GM21529 (cell line): ENCODE data around the gene RALGAPA2.
A peak's percentile ranks its signal among the peaks of the same experiment; 100 is the strongest.

Experiments used
- ATAC-seq: cut with Tn5 transposase; IDR thresholded peaks from one replicate; pipeline ENCODE4 v1.9.1; 2021; ENCODE audit not compliant: unreplicated experiment

RALGAPA2 gene

DNA sequence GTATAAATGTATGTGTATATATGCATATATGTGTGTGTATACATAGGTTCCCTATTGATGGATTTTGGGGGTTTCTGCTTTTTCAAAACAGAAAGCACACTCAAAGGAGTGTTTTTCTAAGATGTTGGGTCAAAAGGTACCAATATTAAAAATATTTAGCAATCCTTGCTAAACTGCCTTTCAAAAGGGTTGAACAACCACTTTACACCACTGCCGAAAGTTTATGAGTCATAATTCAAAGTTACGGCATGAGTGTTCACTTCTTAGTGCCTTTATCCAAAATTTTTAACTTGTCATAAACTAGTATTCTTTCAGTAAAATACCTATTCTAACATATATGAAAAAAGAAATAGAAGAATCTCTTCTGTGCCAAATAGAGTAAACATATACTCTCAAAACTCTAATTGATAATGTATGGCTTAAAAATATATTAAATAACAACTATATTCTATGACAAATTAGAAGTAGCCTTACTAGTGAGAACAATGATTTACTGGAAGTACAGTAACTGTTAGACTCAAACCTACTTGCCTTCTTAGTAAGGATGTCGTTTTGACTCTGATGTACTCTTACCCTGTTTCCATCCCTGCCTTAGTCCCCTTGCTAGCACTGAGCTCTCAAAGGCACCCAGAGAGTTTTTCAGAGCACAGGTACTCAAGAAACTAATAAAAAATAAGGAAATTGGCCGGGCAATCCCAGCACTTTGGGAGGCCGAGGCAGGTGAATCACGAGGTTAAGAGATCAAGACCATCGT lies 208.5 kb downstream of the RALGAPA2 start:
- ATAC-seq, result no peak

DNA sequence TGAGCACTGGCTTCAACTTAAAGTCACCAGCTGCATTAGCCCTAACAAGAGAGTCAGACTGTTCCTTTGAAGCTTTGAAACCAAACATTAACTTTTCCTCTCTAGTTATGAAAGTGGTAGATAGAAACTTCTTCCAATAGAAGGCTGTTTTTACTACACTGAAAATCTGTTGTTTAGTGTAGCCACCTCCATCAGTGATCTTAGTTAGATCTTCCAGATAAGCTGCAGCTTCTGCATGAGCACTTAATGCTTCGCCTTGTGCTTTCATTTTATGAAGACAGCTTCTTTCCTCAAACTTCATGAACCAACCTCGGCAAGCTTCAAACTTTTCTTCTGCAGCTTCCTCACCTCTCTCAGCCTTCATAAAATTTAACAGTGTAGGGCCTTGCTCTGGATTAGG lies 211.3 kb downstream of the RALGAPA2 start:
- no peak for ATAC-seq

DNA sequence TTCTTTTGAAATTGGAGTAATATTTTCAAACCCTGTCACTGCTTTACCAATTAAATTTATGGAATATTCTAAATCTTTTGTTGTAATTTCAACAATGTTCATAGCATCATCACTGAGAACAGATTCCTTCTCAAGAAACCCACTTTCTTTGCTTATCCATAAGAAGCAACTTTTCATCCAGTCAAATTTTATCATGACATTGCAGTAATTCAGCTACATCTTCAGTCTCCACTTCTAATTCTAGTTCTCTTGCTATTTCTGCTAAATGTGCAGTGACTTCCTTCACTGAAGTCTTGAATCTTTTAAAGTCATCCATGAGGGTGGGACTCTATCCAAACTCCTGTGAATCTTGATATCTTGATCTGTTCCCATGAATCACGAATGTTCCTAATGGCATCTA lies 212.1 kb downstream of the RALGAPA2 start:
- no peak for ATAC-seq

DNA sequence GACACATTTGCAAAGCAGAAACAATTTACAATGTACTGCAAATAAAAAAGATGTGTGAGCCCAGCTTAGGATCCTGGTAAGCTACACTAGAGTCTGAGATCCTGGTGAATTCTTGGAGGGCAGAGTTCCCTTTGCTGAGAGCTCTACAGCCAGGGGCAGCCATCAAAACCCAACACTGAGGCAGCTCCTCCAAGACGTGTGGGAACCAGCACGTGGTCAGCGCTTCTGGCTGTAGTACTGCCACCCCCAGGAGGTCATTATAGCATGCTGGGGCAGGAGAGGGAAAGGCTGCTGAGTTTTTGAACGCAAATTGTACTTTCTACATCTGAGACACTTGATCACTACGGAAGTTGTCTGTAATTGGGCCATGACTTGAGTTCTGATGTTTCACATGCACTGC lies 213.0 kb downstream of the RALGAPA2 start:
- ATAC-seq, result no peak

DNA sequence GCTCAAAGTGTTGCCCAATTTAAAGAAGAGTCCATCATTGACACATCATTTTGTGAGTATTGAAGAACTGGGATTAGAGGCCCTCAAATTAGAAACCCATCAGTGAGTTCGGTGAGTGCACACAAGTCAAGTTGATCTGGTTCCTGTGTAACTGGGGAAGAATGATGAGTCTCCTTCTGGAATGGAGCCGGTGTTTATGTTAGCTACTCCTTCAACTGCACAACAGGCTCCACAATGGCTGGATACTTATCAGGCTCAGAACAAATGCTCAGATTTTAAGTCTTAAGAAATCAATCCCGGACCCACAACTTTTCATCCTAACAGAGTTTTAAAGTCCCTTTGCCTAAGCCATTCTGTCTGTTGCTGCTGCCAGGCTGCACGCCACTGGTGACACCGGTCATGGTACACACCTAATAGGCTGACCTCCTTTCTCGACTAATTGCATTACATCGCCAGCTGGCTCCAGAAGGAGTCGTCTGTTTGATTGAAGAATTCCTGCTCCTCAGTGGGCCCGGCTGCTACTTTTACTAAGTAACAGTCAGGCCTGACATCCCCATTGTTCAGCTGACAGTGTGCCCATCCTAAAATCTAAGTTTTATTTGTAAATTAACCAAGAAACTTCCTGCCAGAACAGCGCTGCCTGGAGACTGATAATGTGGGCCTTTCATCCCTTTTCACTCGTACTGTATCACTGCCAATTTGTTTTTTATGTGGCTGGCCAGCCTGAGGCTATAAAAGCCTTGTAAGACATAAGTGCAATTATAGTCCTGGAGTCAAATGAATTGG lies 214.2 kb downstream of the RALGAPA2 start:
- ATAC-seq, result no peak

DNA sequence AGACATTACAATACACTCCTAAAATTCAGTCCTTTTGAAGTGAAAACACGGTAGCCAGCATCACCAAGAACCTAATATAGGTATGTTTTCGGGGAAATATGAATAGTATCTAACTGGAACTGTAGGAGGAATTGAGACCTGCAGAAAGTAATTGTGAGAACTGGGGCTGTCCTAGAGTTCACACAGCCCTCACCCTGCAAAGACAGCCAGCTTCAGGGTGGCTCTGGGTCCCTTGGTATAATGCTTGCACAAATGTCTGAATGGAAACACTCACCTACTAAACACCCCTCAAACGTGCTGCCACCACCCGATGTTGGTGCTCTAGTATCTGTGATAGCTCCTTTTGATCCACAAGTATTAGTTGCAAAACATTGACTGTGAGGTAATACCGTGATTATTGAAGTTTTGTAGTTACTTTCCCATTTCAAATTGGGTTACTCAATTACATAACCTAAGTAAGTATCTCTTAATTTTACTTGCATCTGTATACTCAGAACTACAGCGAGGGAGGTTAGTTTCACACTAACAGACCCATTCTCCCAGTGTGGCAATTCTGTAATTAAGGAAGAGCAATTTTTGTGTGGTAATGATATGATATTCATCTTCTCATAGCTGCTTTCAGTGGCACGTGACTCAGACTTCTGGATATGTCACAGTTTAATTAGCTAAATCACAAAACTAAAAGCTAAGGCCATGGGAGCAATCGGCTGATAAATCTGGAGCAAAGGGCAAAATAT lies 215.0 kb downstream of the RALGAPA2 start:
- peak; percentile 80 for ATAC-seq

DNA sequence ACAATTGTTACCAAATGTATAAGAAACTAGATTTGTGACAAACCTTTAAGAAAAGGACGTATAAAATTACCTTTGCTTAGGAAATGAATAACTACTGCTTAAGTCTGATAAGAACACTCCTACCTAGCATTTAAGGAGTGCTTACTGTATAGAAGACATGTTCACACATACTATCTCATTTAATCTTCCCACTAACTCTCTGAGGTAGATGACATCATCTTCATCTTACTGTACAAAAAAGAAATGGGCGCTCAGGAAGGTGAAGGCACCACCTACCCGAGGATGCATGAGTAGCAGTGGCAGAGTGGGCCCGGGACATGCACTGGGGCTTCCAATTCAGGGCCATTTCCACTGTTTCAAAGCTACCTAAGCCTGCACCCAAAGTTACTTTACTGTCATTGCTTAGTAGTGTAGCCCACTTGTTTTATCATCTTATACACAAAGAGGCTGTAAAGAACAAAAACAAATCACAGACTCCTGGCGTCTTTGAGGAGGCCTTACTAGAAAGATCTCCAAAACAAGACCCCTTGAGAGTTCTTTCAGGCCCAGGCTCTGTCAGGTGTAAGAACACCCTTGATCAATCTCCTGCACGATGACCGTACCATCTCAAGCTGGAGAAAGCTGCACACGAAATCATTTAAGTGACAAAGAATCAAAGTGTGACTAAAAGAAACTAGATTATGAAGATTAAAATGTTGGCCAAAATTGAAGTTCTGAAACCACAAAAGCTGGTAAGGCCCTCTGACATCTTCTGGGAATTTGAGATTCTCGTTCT lies 216.5 kb downstream of the RALGAPA2 start:
- no peak for ATAC-seq

DNA sequence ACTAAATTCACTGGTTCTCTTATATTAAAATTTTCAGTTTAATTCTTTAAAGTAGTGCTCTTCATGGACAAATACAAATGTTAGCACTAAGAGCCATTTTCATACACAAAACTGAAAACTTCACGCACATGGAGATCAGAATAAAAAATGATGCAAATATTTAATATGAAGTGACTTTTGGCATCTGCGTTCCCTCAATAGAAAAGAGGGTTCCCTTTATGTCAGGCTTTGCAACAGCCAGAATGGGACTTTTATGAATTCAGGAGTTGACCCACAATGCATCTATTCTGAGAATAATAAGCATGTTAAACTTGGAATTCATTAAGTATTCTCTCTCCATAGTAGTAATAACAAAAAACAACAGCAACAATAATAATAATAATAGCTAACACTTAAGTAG lies 218.7 kb downstream of the RALGAPA2 start:
- no peak for ATAC-seq

DNA sequence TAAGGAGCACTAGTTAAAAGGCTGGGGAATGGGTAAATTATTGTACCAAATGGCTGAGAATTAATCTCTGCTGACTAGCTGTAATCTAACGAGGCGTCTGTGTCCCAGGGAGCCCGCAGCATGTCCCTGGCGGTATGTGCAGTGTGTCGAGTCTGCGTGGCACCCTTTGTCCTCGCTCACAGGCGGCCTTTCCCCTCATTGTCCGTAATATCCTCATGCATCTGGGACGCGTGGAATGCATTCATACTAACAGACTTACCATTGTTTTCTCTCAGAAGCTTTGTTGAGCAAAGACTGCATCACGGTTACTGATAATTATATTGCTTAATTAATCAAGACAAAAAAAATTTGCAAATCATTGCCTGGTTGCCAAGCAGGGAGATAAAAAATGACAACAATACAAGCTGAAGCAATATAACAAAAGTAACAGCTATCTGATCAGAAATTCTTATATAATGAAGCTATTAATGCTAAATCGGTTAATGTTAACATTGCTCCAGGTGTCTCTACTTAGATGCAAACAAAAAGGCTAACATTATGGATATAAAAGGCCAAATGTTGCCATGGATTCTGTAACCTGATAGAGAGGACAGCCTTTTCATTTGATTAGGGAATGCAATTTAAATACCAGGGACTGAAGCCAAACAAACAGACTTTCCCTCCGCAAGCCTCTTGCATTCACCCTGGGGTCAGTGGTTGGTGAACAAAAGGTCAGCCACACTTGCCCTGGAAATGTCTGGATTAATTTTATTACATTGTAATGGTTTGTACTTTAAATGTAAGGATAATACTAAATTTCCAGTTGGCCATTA lies 219.7 kb downstream of the RALGAPA2 start:
- no peak for ATAC-seq

DNA sequence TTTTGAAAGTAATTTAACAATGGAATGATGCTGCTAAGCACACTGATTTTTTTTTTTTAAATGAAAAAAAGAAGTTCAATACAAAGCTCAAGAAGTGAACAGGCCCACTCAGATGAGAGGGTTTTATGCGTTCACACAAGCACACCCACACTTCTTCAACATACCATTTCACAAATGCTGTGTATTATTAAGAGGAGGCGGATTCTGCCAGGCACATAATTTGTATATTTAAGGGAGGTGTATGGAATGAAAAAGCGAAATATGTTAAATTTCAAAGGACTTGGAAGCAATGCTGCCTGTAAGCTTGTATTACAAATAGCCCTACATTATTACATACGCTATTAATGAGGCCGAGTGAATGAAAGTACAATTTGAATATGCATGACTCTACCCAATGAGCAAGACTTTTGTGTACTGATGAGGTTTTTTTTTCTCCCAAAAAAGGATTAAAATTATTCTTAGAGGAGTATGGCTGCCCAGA lies 220.6 kb downstream of the RALGAPA2 start:
- no peak for ATAC-seq

DNA sequence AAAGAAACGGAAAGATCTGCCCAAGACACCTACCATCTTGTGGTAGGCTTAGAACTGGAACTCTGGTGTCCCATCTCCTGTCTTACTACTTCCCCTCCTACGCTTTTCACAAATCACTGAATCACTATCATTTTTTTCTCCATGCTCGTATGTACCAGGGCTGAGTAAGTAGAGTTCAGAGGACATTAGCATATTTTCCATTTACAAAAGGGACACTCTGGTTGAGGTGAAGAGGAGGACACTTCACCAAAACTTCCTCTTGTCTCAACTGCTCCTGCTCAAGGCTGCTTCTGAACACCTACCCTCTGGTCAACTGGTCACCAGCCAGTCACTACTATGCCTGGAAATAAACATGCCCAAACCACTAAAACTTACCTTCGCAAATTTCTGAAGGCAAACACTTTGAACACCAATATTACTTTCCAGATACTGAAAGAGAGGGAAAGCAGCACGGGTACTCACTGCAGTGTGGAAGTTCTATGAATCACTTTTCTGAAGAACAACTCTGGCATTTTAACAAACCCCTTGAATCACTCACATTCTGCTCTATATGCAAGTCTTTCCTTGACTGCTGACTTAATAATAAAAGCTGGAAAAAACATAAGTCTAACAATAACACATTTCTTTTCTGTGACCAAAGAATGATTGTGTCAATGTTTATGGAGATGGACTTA lies 221.2 kb downstream of the RALGAPA2 start:
- no peak for ATAC-seq

DNA sequence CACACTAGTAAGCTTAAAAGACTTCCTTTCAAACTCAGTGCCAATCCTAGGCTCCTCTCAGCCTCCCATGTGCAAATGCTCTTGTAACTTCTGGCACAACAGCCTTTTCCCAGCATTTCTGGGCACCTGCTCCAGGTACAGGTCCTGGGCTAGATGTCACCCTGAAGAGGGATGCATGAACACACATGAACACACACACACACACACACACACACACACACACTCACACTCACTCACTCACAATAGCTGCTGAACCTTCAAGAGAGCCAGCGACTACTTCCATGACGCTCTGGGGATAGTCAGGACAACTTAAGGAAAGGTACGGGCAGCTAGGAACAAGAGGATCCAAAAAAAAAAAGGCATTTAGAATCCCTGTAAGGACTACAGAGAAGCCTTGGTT lies 221.8 kb downstream of the RALGAPA2 start:
- ATAC-seq, result no peak

DNA sequence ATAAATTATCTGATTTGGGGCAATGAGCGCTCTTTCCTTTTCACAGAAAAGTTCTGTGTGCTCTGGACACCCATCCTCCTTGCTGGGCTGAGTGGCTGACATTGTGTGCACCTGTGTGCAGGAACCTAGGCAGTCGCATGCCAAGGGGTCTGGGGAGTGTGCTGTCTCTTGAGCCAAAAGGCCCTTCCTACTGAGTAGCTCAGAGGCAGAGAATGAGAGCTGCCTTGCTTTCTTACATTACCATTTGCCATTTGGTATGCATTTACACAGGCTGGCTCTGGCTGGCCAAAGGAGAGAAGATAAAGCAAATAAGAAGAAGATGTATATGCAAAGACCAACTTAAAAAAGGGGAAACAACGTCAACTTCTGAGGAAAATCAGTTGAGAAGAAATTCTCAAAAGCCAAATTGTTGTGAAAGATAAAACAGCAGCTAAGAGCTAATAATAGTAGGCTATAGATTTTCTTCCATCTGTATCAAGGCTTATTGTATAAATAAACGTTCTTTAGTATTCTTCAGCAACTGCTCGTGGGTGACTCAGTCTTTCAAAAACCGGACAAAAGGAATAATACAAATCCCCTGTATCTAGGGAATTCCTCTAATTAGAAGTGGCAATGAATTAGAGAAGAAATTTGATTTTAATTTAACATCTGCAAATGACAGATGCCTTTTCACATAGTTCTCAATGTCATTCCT lies 222.6 kb downstream of the RALGAPA2 start:
- ATAC-seq, result peak; percentile 39

DNA sequence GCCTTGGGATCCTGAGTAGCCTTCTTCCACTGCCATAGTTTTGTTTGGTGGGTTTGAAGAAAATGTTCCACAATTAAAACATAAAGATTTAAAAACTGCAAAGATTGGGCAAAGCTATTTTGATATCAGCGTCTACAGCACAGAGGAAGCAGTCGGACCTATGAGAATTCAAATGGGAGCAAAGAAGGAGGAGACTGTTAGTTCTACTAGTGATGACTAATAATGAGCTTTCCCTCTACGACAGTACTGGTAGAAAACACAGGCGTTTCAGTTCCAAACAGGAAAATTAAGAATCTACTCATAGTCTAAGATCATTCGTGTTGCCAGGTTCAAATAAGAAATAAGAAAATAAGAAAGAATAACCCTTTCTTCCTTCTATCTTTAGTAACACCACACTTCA lies 223.4 kb downstream of the RALGAPA2 start:
- ATAC-seq, result peak; percentile 88

DNA sequence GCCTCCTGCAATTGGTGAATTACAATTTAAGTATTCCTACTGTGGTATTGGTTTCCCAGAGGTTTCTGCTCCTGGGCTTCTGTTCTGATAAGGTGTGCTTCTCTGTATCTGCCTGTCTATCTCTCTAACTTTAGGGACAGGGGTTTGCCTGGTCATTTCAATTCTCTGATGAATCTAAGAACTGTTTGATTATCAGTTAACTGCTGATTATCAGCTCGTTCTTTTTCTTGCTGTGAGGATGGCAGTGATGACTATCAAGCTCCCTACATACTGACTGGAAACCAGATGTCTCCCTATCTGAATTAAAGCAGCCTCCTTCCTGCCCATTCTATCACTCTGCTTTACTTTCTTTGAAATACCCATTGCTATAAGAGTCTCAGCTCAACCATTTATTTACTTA lies 224.1 kb downstream of the RALGAPA2 start:
- ATAC-seq, result no peak

DNA sequence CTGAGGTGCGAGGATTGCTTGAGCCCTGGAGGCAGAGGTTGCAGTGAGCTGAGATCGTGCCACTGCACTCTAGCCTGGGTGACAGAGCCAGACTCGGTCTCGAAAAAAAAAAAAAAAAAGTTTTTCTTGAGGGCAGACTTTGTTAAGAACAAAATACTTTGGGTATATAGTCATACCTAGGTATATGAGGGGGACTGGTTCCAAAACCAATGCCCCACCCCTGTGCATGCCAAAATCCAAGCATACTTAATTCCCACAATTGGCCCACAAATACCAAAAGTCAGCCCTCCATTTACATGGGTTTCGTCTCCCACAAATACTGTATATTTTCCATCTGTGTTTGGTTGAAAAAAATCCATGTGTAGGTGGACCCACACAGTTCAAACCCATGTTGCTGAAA lies 224.6 kb downstream of the RALGAPA2 start:
- no peak for ATAC-seq

DNA sequence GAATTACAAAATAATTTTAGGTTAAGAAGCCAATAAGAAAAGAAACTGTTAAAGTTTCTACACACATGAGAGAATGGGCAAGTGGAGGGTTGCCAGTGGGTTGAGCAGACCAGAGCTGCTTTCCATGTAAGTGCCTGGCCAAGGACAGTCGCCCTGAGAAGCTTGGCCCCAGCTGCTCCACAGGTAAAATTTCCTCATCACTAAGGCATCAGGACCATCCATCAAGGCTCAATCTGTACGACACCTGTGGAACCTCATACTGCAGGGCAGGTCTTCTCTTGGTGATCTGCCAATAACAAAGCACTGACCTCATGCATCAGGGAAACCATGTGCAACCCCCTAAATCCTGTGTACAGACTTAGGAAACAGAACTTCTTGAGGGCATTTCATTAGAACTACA lies 229.1 kb downstream of the RALGAPA2 start:
- no peak for ATAC-seq

DNA sequence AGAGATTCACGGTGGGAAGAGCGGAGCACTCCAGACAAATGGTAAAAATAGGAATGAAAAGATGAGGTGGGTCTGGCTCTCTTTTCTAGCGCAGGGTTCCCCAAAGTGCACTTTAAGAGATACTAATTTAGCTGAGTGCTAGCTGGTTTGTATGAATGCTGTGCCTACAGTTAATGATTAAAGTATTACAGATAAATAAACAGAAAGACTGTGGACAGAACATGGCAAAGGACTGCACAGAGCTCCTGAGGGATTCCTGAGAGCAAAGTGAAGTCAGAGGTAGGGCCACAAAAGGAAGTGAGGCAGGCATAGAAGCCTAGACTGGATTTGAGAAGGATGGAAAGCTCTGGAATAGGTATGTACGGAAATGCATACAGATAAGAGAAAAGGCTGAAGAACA lies 230.0 kb downstream of the RALGAPA2 start:
- ATAC-seq, result no peak

DNA sequence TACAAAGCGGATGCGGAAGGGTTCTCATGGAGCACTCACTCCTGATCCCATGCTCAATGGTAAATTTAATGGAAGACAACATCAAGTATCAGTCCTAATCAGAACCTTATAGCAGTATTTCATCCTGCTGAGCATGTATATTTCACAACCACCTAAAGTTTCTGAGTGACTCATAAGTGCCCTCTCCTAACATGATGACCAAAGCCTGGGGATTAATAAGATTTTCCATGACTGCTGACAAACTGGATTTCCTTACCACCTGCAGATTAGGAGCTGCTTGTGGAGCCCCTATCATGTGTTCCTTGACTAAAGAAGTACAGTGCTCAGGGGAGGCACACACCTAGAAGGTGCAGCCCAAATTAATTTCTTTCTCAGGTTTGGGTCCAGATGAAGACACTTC lies 231.8 kb downstream of the RALGAPA2 start:
- no peak for ATAC-seq
